ENCODE data around the gene FBXO15.

Gene FBXO15, protein sequence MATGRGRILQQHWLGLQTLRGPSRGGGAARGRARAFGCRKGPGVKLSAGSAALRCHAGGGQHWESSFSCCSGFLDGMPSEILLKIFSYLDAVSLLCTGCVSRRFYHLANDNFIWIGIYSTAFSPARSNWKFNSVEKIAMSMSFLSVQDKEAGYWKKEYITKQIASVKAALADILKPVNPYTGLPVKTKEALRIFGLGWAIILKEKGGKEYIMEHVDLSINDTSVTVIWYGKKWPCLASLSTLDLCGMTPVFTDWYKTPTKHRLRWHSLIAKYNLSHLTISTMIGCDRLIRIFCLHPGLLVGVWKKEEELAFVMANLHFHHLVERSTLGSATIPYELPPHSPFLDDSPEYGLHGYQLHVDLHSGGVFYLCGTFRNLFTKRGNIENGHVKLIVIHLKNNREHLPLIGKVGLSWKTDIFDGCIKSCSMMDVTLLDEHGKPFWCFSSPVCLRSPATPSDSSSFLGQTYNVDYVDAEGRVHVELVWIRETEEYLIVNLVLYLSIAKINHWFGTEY
- total RNA-seq, result 0.55 to 5.6 (median 2.3) reads per million in 17 experiments

DNA sequence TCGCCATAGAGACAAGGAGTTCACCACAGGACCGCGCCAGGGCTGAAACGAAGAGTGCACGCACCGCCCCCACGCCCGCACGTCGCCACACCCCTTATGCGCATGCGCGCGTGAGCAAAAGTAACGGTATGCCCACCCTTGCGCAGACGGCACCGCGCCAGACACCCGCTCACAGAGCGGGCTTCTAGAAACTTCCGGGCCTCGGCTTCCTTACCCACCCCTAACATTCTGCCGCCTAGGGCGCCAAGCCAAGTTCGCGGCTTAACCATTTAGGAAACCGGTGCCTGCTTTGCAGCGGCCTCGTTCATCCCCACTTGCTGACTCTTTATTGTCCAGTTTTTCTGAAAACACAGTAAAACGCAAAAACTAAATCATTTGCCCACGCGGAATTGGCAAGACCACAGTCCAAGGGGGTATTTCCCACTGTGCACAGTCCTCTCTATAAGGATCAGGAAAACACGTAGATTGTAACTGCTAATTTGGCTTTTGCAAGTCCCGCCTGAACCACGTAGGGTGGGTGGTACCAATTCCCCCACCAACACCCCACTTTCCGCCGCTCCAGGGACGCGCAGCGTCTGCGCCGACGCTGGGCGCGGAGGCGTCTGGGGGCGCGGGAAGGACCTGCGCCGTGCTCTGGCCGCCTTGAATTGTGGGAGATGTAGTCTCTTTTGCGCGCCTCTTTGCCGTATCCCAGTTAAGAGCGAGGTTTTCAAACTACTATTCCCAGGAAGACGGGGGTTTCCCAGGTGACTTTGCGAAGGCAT is at the start of gene FBXO15, which contains the start of gene TIMM21:
Gene FBXO15, minus strand, starts transcription at position 56 of the 764 bp plus-strand sequence. Its CDS starts 49 bp downstream, at position 7.
Gene TIMM21, plus strand, starts transcription at position 745 of the 764 bp plus-strand sequence. CDS start 286 bp downstream, outside the sequence.
- DNase-seq, result peak; percentile 98 to 99 (median 99)

- peak; percentile 65 to 80 (median 70) for DNase-seq
Observed at GRCh38 chr18:74196220-74197119, 48.8 kb upstream of the FBXO15 start.

- no peak for DNase-seq
Observed at GRCh38 chr18:74194691-74195090, 47.1 kb upstream of the FBXO15 start.

DNA sequence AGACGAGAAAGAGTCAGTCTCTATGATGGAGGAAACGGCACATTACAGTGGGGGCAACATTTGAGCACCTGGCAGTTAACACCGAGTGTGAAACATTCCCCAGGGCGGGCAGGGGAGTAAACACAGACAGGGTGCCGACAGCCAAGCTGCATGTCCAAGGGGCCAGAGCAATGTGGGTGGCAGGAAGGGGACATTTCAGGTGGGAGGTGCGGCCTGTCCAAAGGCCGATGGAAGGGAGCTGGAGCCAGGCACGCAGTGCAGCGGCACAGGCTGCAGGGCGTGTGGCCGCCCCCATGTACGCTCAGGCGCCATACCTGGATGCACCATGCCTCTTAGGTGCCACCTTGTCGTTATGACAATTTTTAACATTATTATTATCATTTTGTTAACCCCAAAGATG is 43.9 kb upstream of the FBXO15 start:
- DNase-seq, result no peak

DNA sequence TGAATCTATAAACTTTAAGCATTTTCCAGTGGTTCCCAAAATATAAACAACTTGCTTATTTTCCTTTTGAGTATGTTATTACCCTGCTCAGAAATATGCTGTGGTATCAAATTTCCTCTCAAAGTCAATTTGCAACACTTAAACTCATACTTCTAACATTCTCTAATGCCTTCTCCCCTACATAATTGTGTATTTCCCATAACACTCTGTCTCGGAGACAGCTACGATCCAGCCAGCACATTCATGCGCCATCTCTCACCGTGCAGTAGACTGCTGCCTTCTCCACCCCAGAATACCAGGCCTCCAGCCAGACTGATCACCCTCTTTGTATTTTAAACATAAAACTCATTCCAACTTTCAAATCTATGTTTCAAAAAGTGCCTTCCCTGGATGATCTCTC is 42.5 kb upstream of the FBXO15 start:
- no peak for DNase-seq

DNA sequence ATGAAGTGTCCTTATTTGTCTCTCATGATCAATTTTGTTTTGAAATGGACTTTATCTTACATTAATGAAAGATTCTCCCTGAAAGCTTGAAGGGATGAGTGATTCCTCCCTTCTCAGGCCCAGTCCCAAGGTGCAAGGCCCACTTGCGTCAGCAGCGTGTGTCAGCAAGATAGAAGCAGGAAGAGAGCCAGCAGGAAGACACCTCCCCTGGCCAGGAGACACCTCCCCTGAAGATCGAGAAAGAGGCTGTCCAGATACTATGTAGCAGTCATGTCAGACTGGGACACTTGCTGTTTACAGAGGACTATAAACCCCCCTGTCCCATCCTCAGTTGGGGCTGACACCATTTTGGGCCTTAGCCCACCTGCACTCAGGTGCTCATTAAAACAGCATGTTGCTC is 39.0 kb upstream of the FBXO15 start:
- no peak for DNase-seq

- no peak for DNase-seq
Observed at GRCh38 chr18:74185860-74186259, 38.2 kb upstream of the FBXO15 start.

DNA sequence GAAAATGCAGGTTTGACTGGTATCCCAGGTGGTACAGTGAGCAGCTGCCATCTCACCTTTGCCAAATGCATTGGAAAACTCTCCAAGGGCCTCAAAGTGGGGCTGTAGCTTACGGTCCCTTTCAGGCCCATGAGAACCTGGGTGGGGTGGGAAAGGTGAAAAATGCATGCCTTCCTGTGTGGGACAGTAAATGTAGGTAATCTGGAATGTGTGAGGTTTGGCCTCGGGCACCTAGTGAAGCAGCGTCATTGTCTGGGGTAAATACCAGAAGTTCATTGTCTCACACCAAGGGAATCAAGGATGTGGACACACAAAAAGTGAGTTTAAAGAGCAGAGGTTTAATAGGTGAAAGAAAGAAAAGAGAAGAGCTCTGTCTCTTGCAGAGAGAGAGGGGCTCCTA is 37.2 kb upstream of the FBXO15 start:
- no peak for DNase-seq

DNA sequence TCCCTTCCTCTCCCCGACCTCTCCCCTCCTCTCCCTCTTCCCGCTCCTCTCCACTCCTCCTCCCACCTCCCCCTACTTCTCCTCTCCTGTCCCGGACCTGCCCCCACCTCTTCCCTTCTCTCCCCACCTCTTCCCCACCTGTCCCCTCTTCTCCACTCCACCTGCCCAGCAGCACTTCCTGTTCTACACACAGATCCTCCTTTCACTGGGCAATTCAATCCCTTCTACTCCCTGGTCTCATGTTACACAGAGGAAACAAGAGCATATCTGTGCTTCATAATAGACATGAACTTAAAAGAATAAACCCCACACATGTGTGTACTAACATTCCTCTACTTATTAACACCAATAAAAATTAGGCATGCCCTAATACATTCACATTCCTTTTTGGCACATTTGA is 35.5 kb upstream of the FBXO15 start:
- DNase-seq, result no peak

GRCh38 chr18:74182335-74182734 is 34.7 kb upstream of the FBXO15 start:
- no peak for DNase-seq

DNA sequence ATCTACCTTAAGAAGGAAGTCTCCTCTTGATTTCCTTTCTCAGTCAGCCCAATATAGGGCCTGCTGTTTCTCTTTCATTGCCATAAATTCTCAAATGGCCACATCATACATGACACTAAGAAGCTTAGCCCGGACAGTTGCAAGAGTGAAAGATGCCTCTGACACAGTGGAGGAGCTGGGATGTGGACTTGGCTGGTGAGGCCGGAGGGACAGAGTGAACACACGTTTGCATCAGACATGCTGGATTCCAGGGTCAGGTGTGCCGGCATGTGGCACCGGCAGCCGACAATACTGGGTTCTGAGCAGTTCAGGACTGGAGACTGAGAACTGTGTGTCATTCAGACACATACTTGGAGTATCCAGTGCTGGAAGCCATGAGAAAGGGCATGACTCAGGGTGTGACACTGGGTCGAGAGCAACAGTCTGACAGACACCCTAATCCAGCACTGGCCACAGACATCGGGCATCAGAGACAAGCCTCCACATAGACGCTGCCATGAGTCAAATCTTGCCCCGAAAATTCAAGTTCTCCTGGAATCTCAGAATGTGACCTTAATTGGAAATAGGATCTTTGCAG is 32.1 kb upstream of the FBXO15 start:
- no peak for DNase-seq

GRCh38 chr18:74178884-74179283 is 31.2 kb upstream of the FBXO15 start:
- no peak for DNase-seq

- no peak for DNase-seq
Observed at GRCh38 chr18:74175658-74176057, 28.0 kb upstream of the FBXO15 start.

DNA sequence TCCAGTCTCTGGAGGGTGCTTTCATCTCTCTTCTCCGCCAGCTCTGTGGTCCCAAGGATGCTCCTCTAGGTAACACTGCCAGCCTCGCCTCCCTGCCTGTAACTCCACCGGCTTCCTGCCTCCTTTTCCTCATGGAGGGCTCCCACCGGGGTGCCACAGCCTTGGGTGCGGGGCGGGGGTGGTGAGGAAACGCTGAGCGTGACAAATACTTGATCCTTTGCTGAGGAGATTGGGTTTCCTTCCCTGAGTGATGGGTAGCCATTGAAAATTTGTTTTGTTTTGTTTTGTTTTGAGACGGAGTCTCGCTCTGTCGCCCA is 25.8 kb upstream of the FBXO15 start:
- no peak for DNase-seq

- no peak for DNase-seq
Observed at GRCh38 chr18:74172697-74173433, 25.2 kb upstream of the FBXO15 start.

DNA sequence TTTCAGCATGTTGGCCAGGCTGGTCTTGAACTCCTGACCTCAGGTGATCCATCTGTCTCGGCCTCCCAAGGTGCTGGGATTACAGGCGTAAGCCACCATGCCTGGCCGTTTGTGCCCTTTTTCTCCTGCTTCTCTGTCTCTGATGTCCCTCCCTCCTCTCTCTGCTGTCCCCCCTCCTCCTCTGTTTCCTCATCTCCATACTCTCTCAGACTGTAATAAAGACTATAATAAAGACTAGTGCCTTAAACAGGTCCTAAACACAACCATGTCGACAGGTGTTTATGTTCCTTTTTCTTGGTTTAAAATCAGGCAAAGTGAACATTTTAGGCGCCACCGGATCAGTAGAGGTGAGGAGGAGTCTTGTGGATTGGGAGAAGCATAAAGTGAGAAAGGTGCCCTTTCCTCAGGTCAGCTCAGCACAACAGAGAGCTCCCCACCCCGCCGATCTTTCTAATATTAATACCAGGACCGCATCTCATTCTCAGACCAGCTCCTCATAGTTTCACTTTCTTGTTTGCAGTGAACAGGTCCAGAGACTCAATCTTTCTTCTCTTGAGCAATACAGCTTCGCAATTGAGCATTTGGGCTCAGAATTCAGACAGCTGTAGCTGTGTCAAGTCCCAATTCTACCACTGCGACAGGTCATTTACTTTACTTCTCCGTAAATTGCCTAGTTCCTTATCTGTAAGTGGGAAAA is 24.4 kb upstream of the FBXO15 start:
- DNase-seq, result no peak

DNA sequence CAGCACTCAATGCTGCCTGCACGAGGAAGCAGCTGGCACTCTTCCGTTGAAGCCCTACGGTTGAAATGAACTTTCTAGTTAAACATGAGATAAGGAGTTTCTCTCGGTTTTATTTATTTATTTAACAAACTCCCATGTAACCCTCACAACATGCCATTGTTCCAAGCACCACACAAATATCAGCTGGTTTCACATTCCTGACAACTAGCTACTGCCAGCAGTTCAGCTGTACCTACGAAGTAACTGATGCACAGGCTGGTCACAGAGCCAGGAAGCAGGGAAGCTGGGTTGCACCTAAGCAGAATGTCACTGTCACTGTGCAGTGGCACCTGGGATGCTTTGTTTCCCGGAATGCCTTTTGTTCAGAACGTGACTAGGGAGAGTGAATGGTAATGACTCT is 18.8 kb upstream of the FBXO15 start:
- no peak for DNase-seq

- DNase-seq, result peak; percentile 56 to 85 (median 75)
Observed at GRCh38 chr18:74163019-74163660, 15.5 kb upstream of the FBXO15 start.

- peak; percentile 49 to 80 (median 64) for DNase-seq
Observed at GRCh38 chr18:74155276-74155675, 7.6 kb upstream of the FBXO15 start.

DNA sequence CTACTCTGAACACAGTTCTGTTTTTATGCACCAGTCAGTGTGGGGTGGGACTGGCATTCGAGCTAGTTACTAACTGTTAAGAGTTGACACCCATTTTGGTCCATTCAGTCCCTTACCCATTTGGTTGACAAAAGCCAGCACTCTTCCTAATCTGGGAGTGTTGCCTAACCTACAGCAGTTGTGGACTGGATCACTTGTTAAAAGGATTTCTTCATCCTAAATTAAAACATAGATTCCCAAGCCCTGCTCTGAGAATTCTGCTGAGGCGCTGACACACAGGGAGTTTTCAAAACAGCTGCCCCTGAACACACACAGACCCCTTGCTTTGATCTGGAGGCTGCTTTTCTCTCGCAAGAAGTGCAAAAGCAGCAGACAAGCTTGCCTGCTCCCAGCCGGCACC is 7.1 kb upstream of the FBXO15 start:
- DNase-seq, result peak; percentile 27 to 50 (median 36)

Measured in suppressor macrophage (primary cell).